ENCODE data around the gene BRD1. TPM values are rescaled to one million over a fixed set of nuclear protein-coding genes. Genes with fewer than 3 reads are reported as not detected.

BRD1 gene
- total RNA-seq, 1 experiment from 2014 or later: 51.2 TPM

- Histone ChIP-seq H3K4me3 (ENCODE audit: low read depth, low read length, poor library complexity, severe bottlenecking) (no peak overlapping the region), H3K36me3 (ENCODE audit: insufficient read depth, low read length, poor library complexity, severe bottlenecking) (peaks cover 44% of the 10 kb centered on the region), H3K4me1 (ENCODE audit: insufficient read depth, low read length, poor library complexity, severe bottlenecking) (no peaks in the 10 kb centered on the region), H3K9me3 (ENCODE audit: low read depth, low read length, poor library complexity, severe bottlenecking) (no peaks in the 10 kb centered on the region), H3K27ac (ENCODE audit: low read depth, low read length, poor library complexity, severe bottlenecking) (no peak overlapping the region), H3K27me3 (replicated peaks; ENCODE audit: insufficient read depth, low read depth, low read length, poor library complexity) (no peaks in the 10 kb centered on the region)
- ChIA-PET POLR2A (ENCODE audit: low non-redundant PET) (no interaction called here), CTCF (no interaction called here)
- TF ChIP-seq EZH2 (IDR thresholded peaks at IDR 0.05; ENCODE audit: borderline replicate concordance, low read depth, low read length, poor library complexity, severe bottlenecking): no peak
- TF ChIP-seq CTCF (conservative IDR thresholded peaks at IDR 0.05; ENCODE audit: low read depth, low read length): no peak
- no peak for DNase-seq (ENCODE audit: low spot score)
- BruUV-seq (replicated peaks): no TSS peak
- intact Hi-C loops (cut with micrococcal nuclease; ENCODE audit: unreplicated experiment): no loop called here
Observed at GRCh38 chr22:49801391-49802060, 26.1 kb downstream of the BRD1 start.

- no peak for DNase-seq (ENCODE audit: low spot score)
- Histone ChIP-seq H3K36me3 (ENCODE audit: insufficient read depth, low read length, poor library complexity, severe bottlenecking) (peaks cover 52% of the 10 kb centered on the region), H3K27me3 (replicated peaks; ENCODE audit: insufficient read depth, low read depth, low read length, poor library complexity) (no peaks in the 10 kb centered on the region), H3K4me3 (ENCODE audit: low read depth, low read length, poor library complexity, severe bottlenecking) (no peak overlapping the region), H3K4me1 (ENCODE audit: insufficient read depth, low read length, poor library complexity, severe bottlenecking) (no peaks in the 10 kb centered on the region), H3K27ac (ENCODE audit: low read depth, low read length, poor library complexity, severe bottlenecking) (no peak overlapping the region), H3K9me3 (ENCODE audit: low read depth, low read length, poor library complexity, severe bottlenecking) (no peaks in the 10 kb centered on the region)
- TF ChIP-seq CTCF (conservative IDR thresholded peaks at IDR 0.05; ENCODE audit: low read depth, low read length) (no peak), EZH2 (IDR thresholded peaks at IDR 0.05; ENCODE audit: borderline replicate concordance, low read depth, low read length, poor library complexity, severe bottlenecking) (no peak)
- BruUV-seq (replicated peaks): no TSS peak
- CTCF ChIA-PET: no interaction called here
- intact Hi-C loops (cut with micrococcal nuclease; ENCODE audit: unreplicated experiment): no loop called here
- POLR2A ChIA-PET (ENCODE audit: low non-redundant PET): no interaction called here
Observed at GRCh38 chr22:49800408-49801238, 27.1 kb downstream of the BRD1 start.

- H3K36me3 ChIP-seq (ENCODE audit: insufficient read depth, low read length, poor library complexity, severe bottlenecking): peaks cover 62% of the 10 kb centered on the region
- TF ChIP-seq EZH2 (IDR thresholded peaks at IDR 0.05; ENCODE audit: borderline replicate concordance, low read depth, low read length, poor library complexity, severe bottlenecking) (no peak), CTCF (conservative IDR thresholded peaks at IDR 0.05; ENCODE audit: low read depth, low read length) (no peak)
- no peaks in the 10 kb centered on the region for H3K9me3 ChIP-seq (ENCODE audit: low read depth, low read length, poor library complexity, severe bottlenecking)
- no peaks in the 10 kb centered on the region for H3K4me1 ChIP-seq (ENCODE audit: insufficient read depth, low read length, poor library complexity, severe bottlenecking)
- intact Hi-C loops (cut with micrococcal nuclease; ENCODE audit: unreplicated experiment): no loop called here
- no TSS peak for BruUV-seq (replicated peaks)
- DNase-seq (ENCODE audit: low spot score): no peak
- no peak overlapping the region for H3K27ac ChIP-seq (ENCODE audit: low read depth, low read length, poor library complexity, severe bottlenecking)
- no peak overlapping the region for H3K4me3 ChIP-seq (ENCODE audit: low read depth, low read length, poor library complexity, severe bottlenecking)
- no peaks in the 10 kb centered on the region for H3K27me3 ChIP-seq (replicated peaks; ENCODE audit: insufficient read depth, low read depth, low read length, poor library complexity)
- POLR2A ChIA-PET (ENCODE audit: low non-redundant PET): no interaction called here
- CTCF ChIA-PET: no interaction called here
Observed at GRCh38 chr22:49799431-49800075, 28.1 kb downstream of the BRD1 start.

Measured in A673 (cell line).